GM18517 (cell line): Measurements from ENCODE around the gene CENPP.
"Not testable (repeated sequence)": the region's sequence is repeated elsewhere in the genome, so short reads cannot be mapped to it uniquely, and the experiment has no call there.

Source experiments
- ATAC-seq: cut with Tn5 transposase; IDR thresholded peaks from one replicate; pipeline ENCODE4 v1.9.1; 2021; ENCODE audit warnings: mild to moderate bottlenecking, moderate library complexity; ENCODE audit not compliant: unreplicated experiment

CENPP gene

DNA sequence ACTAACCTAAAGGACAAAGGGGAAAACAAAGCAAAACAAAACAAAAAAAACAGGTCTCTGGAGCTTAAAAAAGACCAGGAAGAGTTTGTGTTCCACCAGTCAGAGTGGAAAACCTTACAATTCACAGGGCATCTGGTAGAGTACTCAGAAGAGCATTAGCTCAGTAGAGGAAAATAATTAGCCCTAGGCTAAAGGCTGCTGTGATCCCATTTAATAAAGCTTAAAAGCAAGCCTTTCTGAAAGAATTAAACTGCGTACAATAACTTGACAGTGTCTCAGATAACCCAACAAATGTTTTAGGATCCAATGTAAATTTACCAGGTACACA lies 202.7 kb downstream of the CENPP start:
- ATAC-seq: no peak

GRCh38 chr9:92529124-92529523 lies 203.4 kb downstream of the CENPP start:
- ATAC-seq: no peak

DNA sequence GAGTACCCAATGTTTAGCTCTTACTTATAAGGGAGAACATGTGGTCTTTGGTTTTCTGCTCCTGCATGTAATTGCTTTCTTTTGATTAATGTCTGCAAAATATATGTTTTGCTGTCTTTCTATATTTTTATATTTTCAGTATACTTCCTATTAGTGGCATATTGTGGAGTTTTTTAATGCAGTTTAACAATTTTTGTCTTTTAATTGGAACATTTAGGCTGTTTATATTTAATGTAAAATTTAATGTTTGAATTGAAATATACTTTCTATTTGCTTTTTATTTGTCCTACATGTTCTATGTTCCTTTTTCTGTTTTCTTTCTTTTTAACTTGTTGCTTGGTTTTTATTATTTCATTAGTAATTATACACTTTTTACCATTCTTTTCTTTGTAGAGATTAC lies 205.1 kb downstream of the CENPP start:
- no peak for ATAC-seq

DNA sequence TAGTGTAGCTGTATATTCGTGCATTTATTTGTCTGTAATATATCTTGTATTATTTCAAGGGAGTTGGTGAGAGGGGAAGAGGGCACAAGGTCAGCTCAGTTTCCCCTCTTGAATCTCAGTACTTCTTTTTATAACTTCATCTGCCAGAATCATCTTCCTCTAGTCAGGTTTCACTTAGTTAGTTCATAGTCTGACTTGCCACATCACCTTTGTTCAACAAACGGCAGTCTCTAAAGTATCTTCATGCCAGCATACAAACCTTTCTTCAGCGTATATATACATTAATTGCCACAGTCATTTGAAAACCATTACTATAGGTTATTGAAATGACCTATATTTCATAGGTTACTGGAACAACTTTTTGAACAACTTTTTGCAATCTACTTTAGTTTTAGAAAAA lies 208.5 kb downstream of the CENPP start:
- no peak for ATAC-seq

DNA sequence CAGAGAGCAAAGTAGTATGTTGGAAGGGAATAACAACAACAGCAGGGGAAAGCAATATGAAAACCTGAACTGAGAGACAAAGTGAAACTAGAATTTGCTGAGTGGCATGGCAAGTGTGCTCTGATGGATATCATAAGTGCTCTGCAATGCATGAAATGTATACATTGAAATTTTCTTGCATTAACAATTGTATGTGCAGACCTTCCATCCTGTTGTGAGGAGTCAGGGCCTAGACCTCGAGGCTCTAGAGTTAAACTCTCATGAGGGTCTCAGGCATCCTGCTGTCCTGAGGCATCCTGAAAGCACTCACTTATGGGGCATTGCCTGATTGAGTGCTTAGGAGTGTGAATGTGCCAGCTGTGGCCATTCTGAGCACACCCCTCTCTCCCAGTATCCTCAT lies 208.9 kb downstream of the CENPP start:
- ATAC-seq: no peak

DNA sequence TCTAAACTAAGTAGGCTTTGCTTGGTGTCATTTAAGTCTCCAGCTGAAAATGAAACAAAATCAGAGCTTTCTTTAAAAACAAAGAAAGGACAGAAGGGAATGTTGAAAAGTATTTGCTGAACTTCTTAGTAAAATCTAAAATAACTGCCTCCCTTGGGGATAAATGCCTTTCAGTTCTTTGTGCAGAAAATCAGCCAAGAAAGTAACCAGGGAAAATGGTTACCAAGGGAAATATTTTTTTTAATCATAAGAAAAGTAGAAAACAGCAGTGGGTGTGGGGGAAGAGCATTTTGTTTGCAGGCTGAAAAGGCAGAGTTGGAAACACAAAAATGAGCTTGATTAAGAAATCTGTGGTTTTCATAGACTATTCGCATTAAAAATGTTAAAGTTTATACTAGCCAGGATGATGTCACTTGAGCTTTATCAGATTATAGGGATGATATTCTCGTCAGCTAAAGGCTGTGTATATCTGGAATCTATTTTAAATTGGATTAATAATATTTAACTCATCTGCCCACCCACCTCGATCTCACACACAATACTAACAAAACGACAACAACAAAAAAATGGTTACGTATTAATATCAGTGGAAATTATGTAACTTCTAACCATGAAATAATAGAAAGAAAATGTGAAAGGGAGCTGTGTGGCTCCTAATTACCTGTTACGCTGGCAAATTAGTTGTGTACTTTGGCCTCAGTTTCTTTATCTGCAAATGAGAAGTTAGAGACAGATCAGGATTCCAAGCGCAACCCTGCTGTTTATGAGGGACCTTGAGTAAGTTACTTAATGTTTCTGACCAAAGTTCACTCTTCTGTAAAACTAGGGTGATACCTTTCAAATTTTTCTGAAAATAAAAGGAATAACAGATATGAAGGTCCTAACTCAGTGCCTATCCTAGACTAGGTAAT lies 210.4 kb downstream of the CENPP start, which contains the start of gene ECM2:
ECM2 (minus strand) TSS at position 51 of the 911 bp plus-strand sequence. CDS start 13,124 bp downstream, outside the sequence.
- ATAC-seq: no peak

GRCh38 chr9:92538541-92538940 lies 212.8 kb downstream of the CENPP start:
- no peak for ATAC-seq

GRCh38 chr9:92543972-92544371 lies 218.2 kb downstream of the CENPP start:
- no peak for ATAC-seq

GRCh38 chr9:92545002-92545510 lies 219.3 kb downstream of the CENPP start:
- ATAC-seq: no peak

DNA sequence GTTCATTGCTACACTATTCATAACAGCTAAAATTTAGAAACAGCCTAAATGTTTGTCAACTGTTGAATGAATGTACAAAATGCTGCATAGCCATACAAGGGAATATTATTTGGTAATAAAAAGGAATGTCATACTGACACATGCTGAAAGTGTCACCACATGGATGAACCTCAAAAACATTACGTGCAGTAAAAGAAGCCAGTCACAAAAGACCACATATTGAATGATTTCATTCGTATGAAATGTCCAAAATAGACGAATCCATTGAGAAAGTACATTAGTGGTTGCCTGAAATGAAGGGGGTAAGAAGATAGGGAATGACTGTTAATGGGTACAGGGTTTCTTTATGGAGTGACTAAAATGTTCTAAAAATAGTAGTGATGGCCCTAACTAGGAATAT lies 221.6 kb downstream of the CENPP start:
- no peak for ATAC-seq

DNA sequence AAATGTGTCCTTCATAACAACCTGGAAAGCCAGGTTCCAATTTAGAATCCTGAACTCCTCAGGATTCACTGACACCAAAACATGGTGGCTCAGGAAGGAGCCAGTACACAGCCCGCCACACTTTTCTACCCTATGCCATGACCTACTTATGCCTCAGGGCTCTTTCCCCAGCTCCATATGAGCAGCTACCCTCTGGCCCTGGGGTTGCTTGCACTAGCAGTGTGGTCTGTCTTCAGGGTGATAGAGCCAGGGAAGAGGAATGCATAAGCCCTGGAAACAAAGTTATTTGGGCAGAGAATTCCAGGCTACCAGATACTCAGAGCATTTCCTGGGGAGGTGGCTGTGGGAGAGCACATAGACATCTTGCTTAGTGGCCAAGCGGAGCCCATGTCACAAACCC lies 225.0 kb downstream of the CENPP start:
- no peak for ATAC-seq

- no peak for ATAC-seq
Observed at GRCh38 chr9:92558612-92559374, 233.0 kb downstream of the CENPP start.

GRCh38 chr9:92561374-92562330 lies 235.9 kb downstream of the CENPP start:
- no peak for ATAC-seq

DNA sequence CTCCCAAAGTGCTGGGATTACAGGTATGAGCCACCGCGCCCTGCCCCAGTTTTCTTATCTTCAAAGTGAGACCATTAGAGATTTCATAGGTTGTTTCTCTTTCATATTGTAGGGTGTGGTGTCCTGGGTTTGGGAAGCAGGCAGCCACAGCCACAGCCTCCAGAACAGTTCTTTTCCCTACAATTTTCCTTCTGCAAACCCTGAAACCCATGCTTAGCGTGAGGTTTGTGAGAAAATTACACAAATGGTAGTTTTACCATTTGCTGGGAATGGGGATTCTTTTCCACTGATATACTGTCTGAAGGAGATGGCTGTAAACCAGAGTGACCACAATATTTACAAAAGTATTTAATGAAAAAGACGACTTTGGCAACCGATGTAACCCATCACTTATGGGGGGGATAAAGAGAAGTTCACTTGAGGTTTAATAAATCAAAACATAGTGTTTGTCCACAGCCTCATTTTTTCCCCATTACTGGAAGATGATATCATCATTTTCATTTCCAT lies 236.8 kb downstream of the CENPP start:
- ATAC-seq: no peak

GRCh38 chr9:92563116-92564100 lies 237.7 kb downstream of the CENPP start:
- no peak for ATAC-seq

DNA sequence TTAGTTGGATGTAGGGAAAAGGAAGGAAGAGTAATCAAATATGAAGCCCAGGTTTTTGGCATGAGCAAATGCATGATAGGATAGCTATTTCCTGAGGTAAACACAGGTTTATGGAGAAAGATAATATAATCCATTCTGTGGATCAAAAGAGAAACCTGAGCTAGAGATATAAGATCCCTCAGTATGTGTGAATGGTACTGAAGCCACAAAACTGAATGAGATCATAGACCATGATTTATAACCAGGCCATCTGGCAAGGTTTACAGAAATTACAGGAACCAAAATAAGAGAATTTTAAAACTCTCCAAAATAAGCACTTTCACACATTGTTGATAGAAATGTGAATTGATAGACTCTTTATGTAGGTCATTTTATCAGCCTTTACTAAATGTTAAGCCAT lies 238.8 kb downstream of the CENPP start:
- no peak for ATAC-seq

GRCh38 chr9:92564982-92565381 lies 239.2 kb downstream of the CENPP start:
- ATAC-seq: no peak

- not testable (repeated sequence) for ATAC-seq
Observed at GRCh38 chr9:92571871-92572270, 246.1 kb downstream of the CENPP start.

- ATAC-seq: not testable (repeated sequence)
Observed at GRCh38 chr9:92573612-92574011, 247.9 kb downstream of the CENPP start.
